ENCODE results near the gene AICDA. TPM values are rescaled to one million over a fixed set of nuclear protein-coding genes. Genes with fewer than 3 reads are reported as not detected.
"Not testable (repeated sequence)": the region's sequence is repeated elsewhere in the genome, so short reads cannot be mapped to it uniquely, and the experiment has no call there.

AICDA gene
- total RNA-seq, 1 experiment from 2014 or later = not detected

GRCh38 chr12:8636581-8636980 is 23.9 kb upstream of the AICDA start:
- Histone ChIP-seq H3K4me3 (ENCODE audit: low read depth in 2 of 2, low read length in 2 of 2) (no peak overlapping the region), H3K27ac (ENCODE audit: low read length) (no peak overlapping the region), H3K9me3 (ENCODE audit: control insufficient read depth, insufficient read depth, low read depth, low read length) (no peaks in the 10 kb centered on the region), H3K27me3 (ENCODE audit: control insufficient read depth, insufficient read depth, low read length) (no peaks in the 10 kb centered on the region), H3K36me3 (ENCODE audit: control insufficient read depth, insufficient read depth, low read length) (no peaks in the 10 kb centered on the region), H3K4me1 (ENCODE audit: control insufficient read depth, insufficient read depth, low read length) (no peaks in the 10 kb centered on the region)
- no peak for DNase-seq (ENCODE audit: low read depth, low spot score)
- CTCF ChIA-PET = no interaction called here
- POLR2A ChIA-PET = no interaction called here
- no peak for TF ChIP-seq TCF7L2 (IDR thresholded peaks at IDR 0.05; ENCODE audit: low read depth, low read length)
- TF ChIP-seq CTCF (IDR thresholded peaks at IDR 0.05) = no peak
- no peak for TF ChIP-seq POLR2AphosphoS5 (IDR thresholded peaks at IDR 0.05; ENCODE audit: low read depth, low read length)
- TF ChIP-seq REST (IDR thresholded peaks at IDR 0.05; ENCODE audit: insufficient read depth in 1 of 2, low read depth in 2 of 2, low read length in 1 of 2) = no peak
- TF ChIP-seq SIN3A (IDR thresholded peaks at IDR 0.05; ENCODE audit: borderline replicate concordance, insufficient read depth, low read depth, low read length) = no peak
- no TSS peak for BruUV-seq (replicated peaks)
- in situ Hi-C loops (cut with HindIII; ENCODE audit: low pct_unique_long_range_greater_than_20kb, low sequenced_read_pairs) (no loop called here), intact Hi-C loops (cut with micrococcal nuclease; ENCODE audit: unreplicated experiment) (no loop called here)
- ATAC-seq = no peak

- H3K36me3 ChIP-seq (ENCODE audit: control insufficient read depth, insufficient read depth, low read length); H3K9me3 ChIP-seq (ENCODE audit: control insufficient read depth, insufficient read depth, low read depth, low read length); DNase-seq (ENCODE audit: low read depth, low spot score); ATAC-seq; H3K4me3 ChIP-seq (ENCODE audit: low read depth in 2 of 2, low read length in 2 of 2); POLR2A ChIA-PET; CTCF ChIA-PET; BruUV-seq (replicated peaks); in situ Hi-C loops (cut with HindIII; ENCODE audit: low pct_unique_long_range_greater_than_20kb, low sequenced_read_pairs); H3K4me1 ChIP-seq (ENCODE audit: control insufficient read depth, insufficient read depth, low read length); H3K27me3 ChIP-seq (ENCODE audit: control insufficient read depth, insufficient read depth, low read length); intact Hi-C loops (cut with micrococcal nuclease; ENCODE audit: unreplicated experiment); H3K27ac ChIP-seq (ENCODE audit: low read length): not testable (repeated sequence)
These were observed 23.3 kb upstream of the AICDA start for GRCh38 chr12:8636007-8636346.

GRCh38 chr12:8635342-8636006 is 22.8 kb upstream of the AICDA start:
- H3K4me1 ChIP-seq (ENCODE audit: control insufficient read depth, insufficient read depth, low read length); in situ Hi-C loops (cut with HindIII; ENCODE audit: low pct_unique_long_range_greater_than_20kb, low sequenced_read_pairs); H3K36me3 ChIP-seq (ENCODE audit: control insufficient read depth, insufficient read depth, low read length); DNase-seq (ENCODE audit: low read depth, low spot score); H3K9me3 ChIP-seq (ENCODE audit: control insufficient read depth, insufficient read depth, low read depth, low read length); H3K4me3 ChIP-seq (ENCODE audit: low read depth in 2 of 2, low read length in 2 of 2); BruUV-seq (replicated peaks); CTCF ChIA-PET; H3K27me3 ChIP-seq (ENCODE audit: control insufficient read depth, insufficient read depth, low read length); H3K27ac ChIP-seq (ENCODE audit: low read length); POLR2A ChIA-PET; intact Hi-C loops (cut with micrococcal nuclease; ENCODE audit: unreplicated experiment); ATAC-seq: not testable (repeated sequence)

All from Panc1 (cell line).